ENCODE results near the gene PPP4R3B.
"Not testable (repeated sequence)": the region's sequence is repeated elsewhere in the genome, so short reads cannot be mapped to it uniquely, and the experiment has no call there.

PPP4R3B gene

DNA sequence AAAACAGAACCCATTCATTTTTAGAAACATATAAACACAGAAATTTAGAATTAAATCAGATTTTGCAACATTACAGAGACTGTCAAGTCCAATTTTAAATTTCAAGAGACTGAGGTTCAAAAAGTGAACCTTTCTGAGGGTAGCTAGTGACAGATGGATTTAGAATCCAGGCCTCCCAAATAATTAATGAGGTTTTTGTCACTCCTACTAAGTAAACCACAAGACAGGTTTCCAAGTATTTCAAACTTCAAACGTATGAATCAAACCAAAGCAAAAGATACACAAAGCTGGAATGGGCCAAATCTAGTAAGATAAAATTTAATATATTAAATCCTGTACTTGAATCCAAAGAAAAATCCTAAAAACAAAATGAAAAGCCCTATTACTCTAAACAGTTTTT lies 25.3 kb downstream of the PPP4R3B start:
- DNase-seq = no peak

DNA sequence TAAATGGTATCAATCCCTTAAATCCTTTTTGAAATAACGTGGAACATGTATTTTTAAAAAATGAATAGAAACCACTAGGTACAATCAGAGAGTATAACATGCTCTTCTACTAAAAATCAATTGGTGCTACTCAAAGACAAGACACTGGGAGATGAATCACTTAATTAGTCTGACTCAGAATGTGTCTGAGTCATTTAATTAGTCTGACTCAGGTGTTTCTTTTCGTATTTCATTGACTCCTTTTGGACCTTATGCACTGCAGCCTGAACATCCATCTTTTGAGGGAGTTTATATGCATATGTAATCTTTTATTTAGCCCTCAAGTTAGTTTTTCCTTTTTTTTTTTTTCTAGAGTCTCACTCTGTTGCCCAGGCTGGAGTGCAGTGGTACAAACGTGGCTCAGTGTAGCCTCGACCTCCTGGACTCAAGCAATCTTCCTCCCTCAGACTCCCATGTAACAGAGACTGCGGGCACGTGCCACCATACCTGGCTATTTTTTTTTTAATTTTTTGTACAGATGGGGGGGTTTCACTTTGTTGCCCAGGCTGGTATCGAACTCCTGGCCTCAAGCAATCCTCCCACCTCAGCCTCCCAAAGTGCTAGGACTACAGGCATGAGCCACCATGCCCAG lies 26.5 kb downstream of the PPP4R3B start:
- no peak for DNase-seq

DNA sequence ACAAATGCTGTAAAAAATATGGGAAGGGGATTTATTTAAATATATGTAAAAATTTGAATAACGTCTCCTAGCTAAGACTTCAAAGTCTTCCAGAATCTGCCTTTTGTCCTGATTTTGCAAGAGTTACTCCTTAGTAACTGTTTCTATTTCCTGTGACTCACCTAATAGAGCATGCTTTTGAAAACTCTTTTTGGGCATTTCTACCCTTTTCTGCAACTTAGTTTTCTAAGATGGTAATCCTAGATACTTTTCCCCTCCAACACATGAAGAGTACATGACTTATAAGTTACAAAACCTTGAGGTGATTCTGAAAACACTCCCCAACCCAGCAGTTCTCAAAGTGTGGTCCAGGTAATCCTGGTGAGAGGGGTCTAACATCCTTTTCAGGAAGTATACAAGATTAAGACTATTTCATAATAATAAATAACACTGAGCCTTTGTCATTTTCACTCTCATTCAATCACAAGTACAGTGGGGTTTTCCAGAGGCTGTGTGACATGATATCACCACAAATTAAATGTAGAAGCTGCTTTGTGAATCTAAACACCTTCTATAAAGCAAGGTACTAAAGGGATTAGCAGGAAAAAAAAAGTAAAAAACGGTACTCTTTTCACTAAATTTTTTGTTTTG lies 31.9 kb downstream of the PPP4R3B start:
- DNase-seq = no peak

DNA sequence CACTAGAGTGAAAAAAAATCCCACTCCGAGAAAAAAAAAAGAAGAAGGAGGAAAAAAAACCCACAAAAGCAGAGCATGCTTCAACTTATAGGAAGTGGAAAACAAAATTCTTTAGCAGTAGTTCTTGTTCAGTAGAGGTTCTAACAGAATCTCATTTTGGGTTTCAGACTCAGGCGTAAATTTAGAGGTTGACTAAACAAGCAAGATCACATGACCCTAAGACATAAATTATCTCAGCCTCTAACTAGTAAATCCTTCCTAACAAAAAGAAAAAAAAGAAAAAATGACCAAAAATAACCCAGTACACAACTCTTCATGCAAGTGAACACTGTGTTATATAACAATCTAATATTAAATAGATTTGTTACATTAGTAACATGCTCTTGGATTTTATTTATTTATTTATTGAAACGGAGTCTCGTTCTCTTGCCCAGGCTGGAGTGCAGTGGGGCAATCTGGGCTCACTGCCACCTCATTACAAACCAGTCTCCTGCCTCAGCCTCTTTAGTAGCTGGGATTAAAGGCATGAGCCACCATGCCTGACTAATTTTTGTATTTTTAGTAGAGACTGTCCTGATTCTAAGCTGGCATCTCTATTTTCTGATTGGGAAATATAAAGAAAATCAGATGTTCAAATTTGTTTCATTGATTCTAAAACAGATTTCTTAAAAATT lies 35.4 kb downstream of the PPP4R3B start:
- no peak for DNase-seq

DNA sequence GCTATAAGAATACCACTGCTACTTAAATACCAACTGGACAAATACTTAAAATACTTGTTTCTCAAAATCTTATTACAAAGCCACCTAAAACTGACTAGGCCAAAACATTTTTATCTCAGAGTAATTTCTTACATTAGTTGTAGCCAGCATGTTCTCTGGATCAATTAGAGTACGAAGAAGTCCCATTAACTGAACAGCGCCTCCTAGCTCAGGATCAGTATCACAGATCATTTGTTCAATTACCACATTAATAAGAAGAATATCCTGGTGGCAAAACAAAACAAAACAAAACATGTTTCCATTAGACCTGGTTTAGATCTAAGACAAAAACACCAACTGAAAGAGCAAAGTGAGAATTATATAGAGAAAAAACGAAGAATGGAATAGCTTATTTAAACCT lies 36.0 kb downstream of the PPP4R3B start:
- no peak for DNase-seq

DNA sequence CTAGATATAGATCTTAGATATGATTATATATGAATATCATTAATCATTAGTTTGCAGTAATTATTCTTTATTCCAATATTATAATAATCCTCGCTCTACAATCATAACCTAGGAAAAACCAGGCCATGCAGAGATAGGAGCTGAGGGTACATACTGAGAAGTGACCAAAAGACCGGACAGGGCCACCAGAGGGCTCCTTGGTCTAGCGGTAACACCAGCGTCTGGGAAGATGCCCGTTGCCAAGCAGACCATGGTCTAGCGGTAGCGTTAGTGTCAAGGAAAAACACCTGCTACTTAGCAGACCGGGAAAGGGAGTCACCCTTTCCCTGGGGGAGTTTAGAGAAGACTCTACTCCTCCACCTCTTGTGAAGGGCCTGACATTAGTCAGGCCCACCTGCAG lies 48.4 kb downstream of the PPP4R3B start:
- DNase-seq = not testable (repeated sequence)

DNA sequence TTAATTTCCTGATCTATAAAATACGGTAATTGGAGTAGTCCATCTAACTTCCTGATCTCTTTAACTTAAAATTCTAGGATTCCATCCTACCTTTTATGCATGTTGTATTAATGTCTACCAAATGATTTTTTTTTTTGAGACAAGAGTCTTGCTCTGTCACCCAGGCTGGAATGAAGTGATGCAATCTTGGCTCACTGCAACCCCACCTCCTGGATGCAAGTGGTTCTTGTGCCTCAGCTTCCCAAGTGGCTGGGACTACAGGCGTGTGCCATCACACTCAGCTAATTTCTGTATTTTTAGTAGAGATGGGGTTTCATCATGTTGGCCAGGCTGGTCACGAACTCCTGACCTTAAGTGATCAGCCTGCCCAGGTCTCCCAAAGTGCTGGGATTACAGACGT lies 50.1 kb downstream of the PPP4R3B start:
- DNase-seq = no peak

DNA sequence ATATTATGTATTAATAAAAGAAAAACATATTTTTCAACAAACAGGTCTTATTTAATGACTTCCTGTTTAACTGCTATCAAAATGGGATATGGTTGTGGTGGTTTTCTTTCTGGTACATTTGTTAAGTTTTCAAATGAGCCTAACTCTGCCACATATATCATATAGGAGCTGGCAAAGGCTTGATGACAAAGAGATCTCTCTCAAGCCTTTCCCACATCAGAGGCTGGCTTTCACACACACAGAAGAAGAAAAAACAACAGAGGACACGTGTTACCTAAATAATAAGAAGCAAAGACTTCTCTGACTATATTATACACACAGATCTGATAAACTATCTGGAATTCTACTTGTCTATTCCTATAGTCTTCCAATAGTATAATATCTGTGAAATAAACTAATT lies 51.8 kb downstream of the PPP4R3B start:
- no peak for DNase-seq

DNA sequence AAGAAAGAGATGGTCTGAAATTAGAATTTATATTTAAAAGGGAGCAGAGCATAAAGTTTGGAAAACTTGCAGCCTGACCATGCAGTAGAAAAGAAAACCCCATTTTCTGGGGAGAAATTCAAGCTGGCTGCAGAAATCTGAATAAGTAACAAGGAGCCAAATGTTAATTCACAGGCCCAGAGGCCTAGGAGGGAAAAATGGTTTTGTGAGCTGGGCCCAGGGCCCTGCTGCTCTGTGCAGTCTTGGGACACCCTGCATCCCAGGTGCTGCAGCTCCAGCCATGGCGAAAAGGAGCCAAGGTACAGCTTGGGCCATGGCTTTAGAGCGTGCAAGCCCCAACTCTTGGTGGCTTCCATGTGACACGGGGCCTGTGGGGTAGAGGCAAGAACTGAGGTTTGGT lies 56.6 kb downstream of the PPP4R3B start:
- no peak for DNase-seq

DNA sequence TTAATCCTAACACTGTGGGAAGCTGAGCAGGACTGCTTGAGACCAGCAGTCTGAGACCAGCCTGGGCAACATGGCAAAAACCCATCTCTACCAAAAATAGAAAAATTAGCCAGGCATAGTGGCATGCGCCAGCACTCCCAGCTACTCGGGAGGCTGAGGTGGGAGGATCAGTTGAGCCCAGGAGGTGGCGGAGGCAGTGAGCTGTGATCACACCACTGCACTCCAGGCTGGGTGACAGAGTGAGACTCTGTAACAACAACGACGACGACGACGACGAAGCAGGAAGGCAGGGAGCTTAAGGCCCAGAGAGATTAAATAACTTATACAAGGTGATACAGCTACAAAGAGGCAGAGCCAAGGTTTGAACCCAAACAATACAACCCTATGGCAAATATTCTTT lies 60.6 kb downstream of the PPP4R3B start:
- DNase-seq = no peak

DNA sequence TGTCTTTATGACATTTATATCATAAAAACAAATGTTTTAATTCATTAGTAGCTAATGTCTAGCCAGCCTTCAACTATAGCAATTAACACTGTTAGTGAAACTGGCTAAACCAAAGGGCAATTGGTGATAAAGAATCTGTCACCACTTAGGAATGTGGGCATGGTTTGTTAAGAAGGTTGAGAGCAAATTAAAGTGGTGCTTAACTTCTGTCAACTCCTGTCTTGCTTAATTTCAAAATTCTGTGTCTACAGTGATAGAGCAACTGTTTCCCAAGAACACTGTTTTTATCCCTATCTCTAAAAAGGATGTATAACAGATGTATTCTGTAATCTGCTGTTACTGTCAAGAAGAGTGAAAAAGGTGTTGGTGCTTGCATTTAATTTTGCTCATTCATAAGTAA lies 61.4 kb downstream of the PPP4R3B start:
- no peak for DNase-seq

DNA sequence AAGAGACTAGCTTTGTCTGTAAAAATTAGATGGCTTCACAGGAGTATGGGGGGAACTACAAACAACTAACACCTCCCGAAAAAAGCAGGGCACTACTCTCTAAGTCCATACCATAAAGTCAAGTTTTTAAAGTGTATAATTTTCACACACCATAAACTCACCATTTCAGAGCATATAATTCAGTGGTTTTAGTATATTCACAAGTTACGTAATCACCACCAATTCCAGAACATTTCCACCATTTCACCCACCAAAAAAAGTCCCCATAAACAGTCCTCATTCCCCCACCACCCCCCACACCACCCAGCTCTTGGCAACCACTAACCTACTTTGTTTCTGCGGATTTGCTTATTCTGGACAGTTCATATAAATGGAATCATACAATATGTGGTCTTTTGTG lies 64.1 kb downstream of the PPP4R3B start:
- DNase-seq = no peak

DNA sequence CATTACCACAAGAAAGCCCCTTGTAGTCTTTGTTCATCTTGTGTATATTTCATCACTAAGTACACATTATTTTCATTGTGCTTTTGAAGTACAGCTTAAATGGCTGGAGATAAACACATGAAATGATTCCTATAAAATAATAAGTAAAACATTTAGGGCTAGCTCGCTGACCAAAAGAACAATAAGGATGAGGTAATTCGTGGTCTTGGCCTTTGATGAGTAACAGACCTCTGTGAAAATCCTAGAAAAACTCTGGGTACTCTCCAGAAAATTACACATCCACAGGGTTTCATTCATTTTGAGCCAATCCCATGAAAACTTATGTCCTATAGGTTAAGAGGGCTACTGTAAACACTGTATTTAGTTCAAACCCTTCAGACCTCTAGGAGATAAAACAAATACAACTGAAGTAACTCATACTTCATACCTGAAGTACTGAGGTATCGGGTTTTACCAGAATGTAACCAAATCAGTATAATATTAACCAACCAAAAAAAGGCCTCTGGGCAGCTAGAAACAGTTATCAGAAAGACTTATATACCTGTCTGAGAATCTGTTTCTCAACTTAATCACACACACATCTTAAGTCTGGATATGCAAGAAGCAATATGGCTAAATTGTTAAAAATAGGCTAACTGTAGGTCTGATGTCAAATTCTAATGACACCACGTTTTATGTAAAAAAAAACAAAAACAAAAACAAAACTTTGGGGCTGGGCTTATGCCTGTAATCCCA lies 66.9 kb downstream of the PPP4R3B start:
- no peak for DNase-seq

DNA sequence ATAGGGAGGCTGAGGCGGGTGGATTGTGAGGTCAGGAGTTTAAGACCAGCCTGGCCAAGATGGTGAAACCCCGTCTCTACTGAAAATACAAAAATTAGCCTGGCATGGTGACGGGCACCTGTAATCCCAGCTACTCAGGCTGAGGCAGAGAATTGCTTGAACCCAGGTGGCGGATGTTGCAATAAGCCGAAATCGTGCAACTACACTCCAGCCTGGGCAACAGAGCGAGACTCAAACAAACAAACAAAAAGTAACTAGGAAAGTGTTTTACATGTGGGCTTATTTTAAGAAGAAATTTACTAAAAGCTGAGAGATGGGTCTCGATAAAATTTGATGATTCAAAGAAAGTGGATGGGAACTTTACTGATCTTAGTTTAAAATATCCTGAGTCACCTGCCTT lies 69.7 kb downstream of the PPP4R3B start:
- not testable (repeated sequence) for DNase-seq

DNA sequence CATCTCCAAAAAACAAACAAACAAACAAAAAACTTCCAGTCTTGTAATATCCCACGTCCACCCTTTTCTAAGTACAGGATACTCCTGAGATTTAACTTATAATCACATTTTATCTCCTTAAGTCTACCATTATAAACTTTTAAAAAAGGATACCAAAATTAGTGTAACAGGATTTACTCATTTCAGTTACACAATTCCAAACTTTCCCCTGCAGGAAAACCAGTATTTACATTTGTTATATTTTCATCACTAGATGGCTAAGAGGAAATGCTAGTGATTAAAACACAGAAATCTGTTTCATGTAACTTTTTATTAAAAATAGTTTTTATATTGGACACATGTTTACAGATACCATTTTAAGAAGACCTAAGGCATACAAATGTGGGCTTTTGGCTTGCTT lies 70.4 kb downstream of the PPP4R3B start:
- no peak for DNase-seq

DNA sequence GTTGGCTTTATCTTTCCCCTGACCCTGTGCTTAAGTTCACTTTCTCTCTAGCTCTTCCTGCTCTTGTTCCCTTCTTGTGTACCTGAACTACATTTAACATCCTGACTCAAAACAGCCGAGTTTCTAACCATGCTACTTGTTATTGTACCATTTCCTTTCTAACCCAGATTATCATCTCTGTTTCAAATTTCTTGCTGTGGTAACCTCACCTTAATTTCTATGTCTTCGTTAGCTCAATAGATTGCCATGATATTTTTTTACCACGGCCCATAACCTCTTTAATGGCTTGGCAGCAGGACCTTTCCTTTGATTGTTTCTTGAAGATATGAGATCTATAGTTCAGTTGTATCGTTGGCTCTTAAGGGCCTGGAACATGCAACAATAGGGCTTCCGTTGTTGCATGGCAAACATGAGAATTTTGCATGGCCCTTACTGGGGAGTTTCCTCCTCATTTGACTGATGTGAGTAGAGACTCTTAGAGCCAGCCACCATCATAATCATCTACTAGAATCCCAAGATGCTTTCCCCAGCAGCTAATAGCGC lies 86.8 kb downstream of the PPP4R3B start:
- no peak for DNase-seq

DNA sequence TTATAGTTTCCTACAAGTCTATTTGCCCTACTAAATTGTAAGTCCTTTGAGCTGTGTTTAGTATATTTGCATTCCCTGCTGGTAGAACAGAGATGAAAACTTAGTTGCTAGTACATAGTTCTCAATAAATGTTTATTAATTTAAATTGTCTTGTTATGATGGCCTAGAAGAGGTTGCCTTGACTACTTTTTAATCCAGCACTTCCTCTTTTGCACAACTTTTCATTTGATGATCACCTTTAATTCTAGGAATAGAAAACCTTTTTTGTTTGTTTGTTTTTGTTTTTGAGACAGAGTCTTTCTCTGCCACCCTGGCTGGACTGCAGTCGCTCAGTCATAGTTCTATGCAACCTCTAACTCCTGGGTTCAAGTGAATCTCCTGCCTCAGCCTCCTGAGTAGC lies 91.2 kb downstream of the PPP4R3B start:
- no peak for DNase-seq

DNA sequence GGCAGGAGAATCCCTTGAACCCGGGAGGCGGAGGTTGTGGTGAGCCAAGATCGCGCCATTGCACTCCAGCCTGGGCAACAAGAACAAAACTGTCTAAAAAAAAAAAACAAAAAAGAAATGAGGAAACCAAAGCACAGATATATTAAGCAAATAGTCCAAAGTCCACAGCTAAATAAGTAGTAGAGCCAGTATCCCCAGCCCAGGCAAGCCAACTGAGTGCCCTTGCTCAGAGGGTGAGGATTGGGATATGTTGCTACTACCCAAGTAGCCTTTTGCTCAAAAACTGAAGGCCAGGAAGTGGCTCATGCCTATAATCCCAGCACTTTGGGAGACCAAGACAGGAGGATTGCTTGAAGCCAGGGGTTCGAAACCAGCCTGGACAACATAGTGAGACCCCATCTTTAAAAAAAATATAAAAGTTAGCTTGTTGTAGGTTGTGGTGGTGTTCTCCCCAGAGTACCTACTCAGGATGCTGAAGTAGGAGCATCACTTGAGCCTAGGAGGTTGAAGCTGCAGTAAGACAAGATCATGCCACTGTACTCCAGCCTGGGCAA lies 92.5 kb downstream of the PPP4R3B start:
- no peak for DNase-seq

DNA sequence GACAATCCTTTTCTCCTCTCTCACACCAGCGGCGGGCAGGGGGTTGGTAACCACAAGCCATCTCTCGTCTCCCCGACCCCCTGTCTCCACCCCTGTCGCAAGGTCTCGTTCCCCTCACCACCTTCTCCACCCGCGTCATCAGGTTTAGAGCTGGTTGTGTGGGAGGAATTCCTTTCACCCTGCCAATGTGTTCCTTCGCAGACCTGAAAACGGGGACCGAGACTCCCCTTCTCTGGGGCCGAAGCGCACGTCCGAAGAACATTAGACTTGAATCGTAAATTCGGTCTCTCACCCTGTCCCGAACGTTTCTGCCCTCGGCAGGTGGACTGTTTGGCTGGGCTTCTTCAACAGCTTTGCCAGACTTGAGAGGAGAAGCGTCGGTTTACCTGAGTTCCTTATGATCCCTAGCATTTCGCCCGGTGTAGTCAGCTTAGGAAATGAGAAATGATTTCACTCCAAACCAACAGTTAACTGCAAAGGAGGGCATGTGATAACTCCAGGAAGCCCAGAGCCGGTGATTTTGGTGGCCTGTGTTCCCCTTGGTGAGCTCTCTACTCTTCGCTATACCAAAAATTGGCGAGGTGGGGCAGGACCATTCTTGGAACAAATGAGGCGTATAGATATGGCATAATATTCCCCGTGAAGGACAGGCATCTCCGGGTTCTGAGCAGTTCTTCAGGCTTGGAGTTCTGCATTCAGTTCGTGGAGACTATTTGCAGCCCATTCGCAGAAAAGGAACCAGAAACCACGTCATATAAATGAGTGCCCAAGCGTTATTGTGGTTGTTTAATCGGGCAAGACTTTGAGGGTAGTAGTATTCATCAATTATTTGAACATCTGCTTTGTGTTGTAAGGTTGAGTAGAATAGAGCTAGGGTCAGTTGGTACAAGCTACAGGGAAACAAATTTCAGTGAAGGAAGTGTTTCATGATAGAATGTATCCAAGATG lies 97.2 kb downstream of the PPP4R3B start:
- no peak for DNase-seq

DNA sequence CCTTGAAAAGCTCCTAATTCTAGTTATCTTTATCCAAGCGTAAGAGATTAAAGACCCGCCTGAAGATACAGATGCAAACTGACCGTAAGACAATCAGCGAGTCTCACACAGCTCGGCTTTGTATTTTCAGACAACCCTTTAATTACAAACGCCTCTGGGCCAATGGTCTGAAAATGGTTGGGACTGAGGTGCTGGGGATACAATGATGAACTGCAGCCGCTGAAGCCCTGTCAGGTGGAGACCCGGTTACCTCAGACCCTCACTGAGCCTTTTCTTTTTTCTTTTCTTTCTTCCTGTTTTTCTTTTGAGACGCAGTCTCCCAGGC lies 98.6 kb downstream of the PPP4R3B start:
- no peak for DNase-seq

DNA sequence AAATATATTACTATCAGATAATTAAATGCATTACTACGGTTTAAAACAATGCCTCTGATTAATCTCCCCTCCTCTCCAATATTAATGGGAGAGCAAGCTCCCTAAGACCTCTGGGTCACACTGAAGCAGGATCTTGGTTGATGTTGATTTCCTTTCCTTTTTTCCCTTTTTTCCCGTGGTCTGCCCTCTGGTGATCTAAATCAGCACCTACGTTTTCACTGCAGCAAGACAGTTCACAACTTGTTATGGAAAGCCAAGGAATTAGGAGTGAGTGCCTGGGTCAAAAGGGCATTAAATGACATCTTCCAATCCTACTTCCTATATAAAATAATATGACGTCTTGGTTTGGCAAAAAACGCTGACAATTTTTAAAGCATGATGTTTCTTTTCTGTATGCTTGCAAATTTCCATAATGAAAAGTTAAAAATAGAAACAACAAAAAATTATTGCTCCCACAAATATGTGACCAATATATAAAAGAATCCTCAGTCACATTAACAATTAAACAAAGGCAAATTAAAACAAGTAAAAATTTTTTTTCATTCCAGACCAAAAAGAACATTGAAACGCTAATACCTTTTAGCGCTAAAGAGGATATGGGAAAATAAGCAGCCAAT lies 105.8 kb downstream of the PPP4R3B start:
- DNase-seq = peak; percentile 41
